Ishikawa (cell line): Measurements from ENCODE around the gene UBE2D3.

Source experiments
- CEBPB ChIP-seq: IDR thresholded peaks from 2 replicates; pipeline ENCODE4 v1.6.1; 2012
- EP300 ChIP-seq: IDR thresholded peaks from 2 replicates; pipeline ENCODE4 v1.6.1; 2012; ENCODE audit warnings: borderline replicate concordance
- RAD21 ChIP-seq: IDR thresholded peaks from 2 replicates; pipeline ENCODE4 v1.6.1; 2012; ENCODE audit warnings: low read depth
- REST ChIP-seq: IDR thresholded peaks from 2 replicates; pipeline ENCODE4 v1.6.1; 2012; ENCODE audit warnings: low read depth, mild to moderate bottlenecking
- TAF1 ChIP-seq: IDR thresholded peaks from 2 replicates; pipeline ENCODE4 v1.6.1; 2012; ENCODE audit warnings: low read depth, mild to moderate bottlenecking
- USF1 ChIP-seq: IDR thresholded peaks from 2 replicates; pipeline ENCODE4 v1.6.1; 2012
- YY1 ChIP-seq: IDR thresholded peaks from 2 replicates; pipeline ENCODE4 v1.6.1; 2012; ENCODE audit warnings: low read depth
- ZBTB7A ChIP-seq: IDR thresholded peaks from 2 replicates; pipeline ENCODE4 v1.6.1; 2012; ENCODE audit warnings: low read depth
- TF ChIP-seq, protein P1 (sequence below): IDR thresholded peaks from 2 replicates; pipeline ENCODE4 v1.6.1; 2012

- TF ChIP-seq EP300 (no peak), REST (no peak), ZBTB7A (no peak), RAD21 (no peak), YY1 (no peak), USF1 (no peak), CEBPB (no peak), TAF1 (no peak)
- TF ChIP-seq, protein P1, sequence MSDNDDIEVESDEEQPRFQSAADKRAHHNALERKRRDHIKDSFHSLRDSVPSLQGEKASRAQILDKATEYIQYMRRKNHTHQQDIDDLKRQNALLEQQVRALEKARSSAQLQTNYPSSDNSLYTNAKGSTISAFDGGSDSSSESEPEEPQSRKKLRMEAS, result no peak
These were observed 33.4 kb upstream of the UBE2D3 start for GRCh38 chr4:102860611-102861324.
